Spinal cord (tissue), 10 donors: ENCODE measurements around the gene RRP12. TPM values are rescaled to one million over a fixed set of nuclear protein-coding genes. Genes with fewer than 3 reads are reported as not detected.

ENCODE experiments used
- DNase-seq, 6 donors: peaks; one replicate each; pipeline versions ENCODE4 v3.0.0 to v3.0.0-alpha.2; 2013 to 2015; ENCODE audit warnings: low spot score in 6 of 6, low read depth in 4 of 6
- H3K27ac ChIP-seq: one replicate; pipeline ENCODE4 v1.5.1; 2013; ENCODE audit warnings: low read depth, low read length, control low read depth
- H3K27me3 ChIP-seq: one replicate; pipeline ENCODE4 v1.6.1; 2013; ENCODE audit warnings: low read length; ENCODE audit not compliant: control insufficient read depth, insufficient read depth
- H3K36me3 ChIP-seq: one replicate; pipeline ENCODE4 v1.6.1; 2013; ENCODE audit warnings: low read length; ENCODE audit not compliant: control insufficient read depth, insufficient read depth
- H3K4me1 ChIP-seq: one replicate; pipeline ENCODE4 v1.6.1; 2013; ENCODE audit warnings: low read length; ENCODE audit not compliant: control insufficient read depth, insufficient read depth
- H3K4me3 ChIP-seq: one replicate; pipeline ENCODE4 v1.5.1; 2013; ENCODE audit warnings: low read depth, low read length, control low read depth
- H3K9me3 ChIP-seq: one replicate; pipeline ENCODE4 v1.6.1; 2013; ENCODE audit warnings: low read length; ENCODE audit not compliant: control insufficient read depth, insufficient read depth
- WGBS: methylation state at CpG from one replicate; pipeline ENCODE4 v1.1.5; 2013; ENCODE audit warnings: missing lambda C conversion rate; ENCODE audit not compliant: insufficient coverage; 5-methylcytosine and 5-hydroxymethylcytosine counted together
- polyA plus RNA-seq, 2 donors: library from polyadenylated mRNA; unstranded; fragments of 120-200 nt; gene quantifications; one replicate each; pipeline ENCODE4 v1.2.1, GENCODE V29; 2013; ENCODE audit not compliant: insufficient read length in 2 of 2
- total RNA-seq, 2 donors: library from RNA; depleted of rRNA in 1 of 2; stranded (reverse); fragments of 120-200 nt in 1 of 2; fragments of >200 nt in 1 of 2; gene quantifications; one replicate each; pipeline versions ENCODE4 v1.2.3 to v1.2.4, GENCODE V29; 2013 to 2014
- donor health status: healthy.

RRP12 gene
- total and polyA plus RNA-seq, 4 donors: 9.7 to 28.3 (median 19.4) TPM

DNA sequence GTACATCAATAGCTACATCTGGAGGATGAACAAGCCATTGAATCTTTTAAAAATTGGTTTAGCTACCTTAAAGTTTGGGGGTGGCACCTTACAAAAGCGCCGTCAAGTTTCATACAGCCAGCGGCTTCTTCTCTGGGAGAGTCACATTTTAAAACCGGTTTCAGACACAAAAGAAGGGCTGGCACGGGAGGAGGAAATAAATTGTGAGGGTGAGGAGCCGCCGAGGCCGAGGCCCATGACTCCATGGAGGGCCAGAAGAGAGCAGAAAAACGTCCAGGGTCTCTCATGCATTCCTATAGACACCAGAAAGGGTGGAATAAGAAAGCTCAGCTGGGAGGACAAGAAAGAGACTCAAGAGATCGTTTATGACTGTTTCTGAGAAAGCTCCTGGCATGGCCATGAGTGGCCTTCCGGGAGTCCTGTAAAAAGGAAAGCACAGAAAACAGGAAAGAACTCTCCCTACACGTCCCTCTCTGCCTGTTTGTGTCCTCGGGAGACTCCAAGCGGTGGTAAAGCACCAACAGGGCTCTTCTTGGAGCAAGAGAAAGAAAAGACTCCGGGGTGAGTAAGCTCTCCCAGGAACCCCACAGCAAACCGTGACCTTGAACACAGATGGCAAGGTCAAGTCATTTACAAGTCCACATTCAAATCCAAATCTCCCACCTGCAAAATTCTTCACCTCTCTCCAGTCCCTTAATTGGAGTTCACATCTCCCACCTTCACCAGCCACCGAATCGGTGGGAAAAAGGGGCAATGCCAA, 68.4 kb downstream of the RRP12 start:
- H3K27me3 ChIP-seq: peaks cover 15% of the 10 kb centered on the region
- peak overlapping the region; percentile 58 for H3K4me3 ChIP-seq
- no peaks in the 10 kb centered on the region for H3K9me3 ChIP-seq
- peaks cover 4% of the 10 kb centered on the region for H3K36me3 ChIP-seq
- WGBS: 9% methylated on average over 16 of the region's 18 CpGs
- peak overlapping the region; percentile 48 for H3K27ac ChIP-seq
- H3K4me1 ChIP-seq: peaks cover 31% of the 10 kb centered on the region
- DNase-seq: peak in 4 of 6 donors; percentile 40 to 82 (median 60)

DNA sequence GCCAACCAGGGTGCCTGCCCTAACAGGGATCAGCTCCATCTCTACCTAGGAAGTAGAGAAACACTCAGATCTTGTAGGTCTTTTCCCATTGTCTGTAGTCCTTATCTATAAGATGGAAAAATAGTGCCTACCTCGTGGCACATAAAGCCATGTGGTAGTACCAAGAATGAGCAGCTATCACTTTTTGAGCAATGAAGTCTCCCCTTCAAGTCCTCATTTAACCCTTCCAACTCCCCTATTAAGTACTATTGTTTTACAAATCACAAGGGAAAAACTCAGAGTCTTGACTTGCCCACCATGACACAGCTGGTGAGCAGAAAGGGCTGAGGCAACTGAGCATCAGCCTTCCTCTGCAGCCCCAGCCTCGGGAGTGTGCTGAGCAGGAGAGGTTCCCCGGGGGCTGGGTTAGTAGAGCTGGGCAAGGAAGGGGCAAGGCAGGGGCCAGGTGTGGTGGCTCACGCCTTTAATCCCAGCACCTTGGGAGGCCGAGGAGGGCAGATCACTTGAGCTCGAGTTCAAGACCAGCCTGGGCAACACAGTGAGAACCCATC, 69.9 kb downstream of the RRP12 start:
- H3K27me3 ChIP-seq: peaks cover 10% of the 10 kb centered on the region
- WGBS: 71% methylated on average over 2 of the region's 6 CpGs
- H3K9me3 ChIP-seq: no peaks in the 10 kb centered on the region
- H3K4me1 ChIP-seq: peaks cover 31% of the 10 kb centered on the region
- H3K36me3 ChIP-seq: peaks cover 4% of the 10 kb centered on the region
- no peak overlapping the region for H3K27ac ChIP-seq
- no peak for DNase-seq
- no peak overlapping the region for H3K4me3 ChIP-seq

DNA sequence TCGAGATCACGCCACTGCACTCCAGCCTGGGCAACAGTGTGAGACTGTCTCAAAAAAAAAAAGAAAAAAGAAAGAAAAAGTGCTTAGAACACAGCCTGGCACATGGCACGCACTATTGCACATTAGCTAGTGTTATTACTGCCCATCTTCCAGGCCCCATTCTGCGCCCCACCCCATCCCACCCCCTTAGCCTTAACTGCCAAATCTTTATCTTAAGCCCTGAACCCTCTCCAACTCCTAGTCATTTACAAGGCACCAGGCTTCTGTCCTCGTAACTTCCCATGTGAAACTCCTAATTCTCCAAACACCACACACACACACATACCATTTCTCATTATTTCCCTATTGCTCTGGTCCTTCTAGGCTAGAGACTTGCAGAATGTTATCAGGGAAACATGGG, 71.4 kb downstream of the RRP12 start:
- H3K27ac ChIP-seq: no peak overlapping the region
- peaks cover 23% of the 10 kb centered on the region for H3K4me1 ChIP-seq
- H3K4me3 ChIP-seq: no peak overlapping the region
- no peak for DNase-seq
- peaks cover 4% of the 10 kb centered on the region for H3K36me3 ChIP-seq
- WGBS: 93% methylated on average over 5 of the region's 5 CpGs
- H3K27me3 ChIP-seq: no peaks in the 10 kb centered on the region
- H3K9me3 ChIP-seq: no peaks in the 10 kb centered on the region

DNA sequence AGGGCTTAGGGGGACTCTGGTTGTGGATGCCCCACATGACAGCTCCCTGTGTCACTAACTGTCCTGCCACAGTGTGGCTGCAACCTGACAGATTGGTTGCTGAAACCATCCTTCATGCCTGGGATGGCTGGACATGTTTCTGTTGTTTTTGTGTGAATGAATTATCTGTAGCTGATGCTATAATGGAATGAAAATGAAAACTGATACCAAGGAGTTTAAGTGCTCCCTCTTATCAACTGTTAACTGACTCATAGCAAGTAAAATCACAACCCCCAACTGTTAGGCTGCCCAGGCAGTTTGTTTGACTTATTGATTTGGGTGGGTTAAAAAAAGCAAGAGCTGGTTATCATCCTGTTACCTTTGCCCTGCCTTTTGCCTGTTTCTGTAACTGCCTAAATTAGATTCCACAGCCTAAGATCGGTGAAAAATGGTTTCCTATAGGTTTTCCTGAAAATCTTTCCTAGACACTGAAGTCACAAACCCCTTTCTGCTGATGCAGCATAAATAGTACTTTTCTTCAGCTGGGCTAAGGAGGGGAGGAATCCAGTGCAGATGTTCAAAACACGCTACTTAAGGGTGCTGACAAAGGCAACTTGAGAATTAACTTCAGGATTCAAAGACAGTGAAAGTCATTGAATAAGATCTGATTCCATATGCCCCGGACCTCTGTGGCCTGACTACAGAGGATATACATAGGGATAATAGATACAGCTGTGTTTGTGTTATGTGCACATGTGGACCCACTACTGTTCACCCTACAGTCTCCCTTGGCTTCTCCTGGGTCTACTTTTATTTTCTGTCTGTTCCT, 72.3 kb downstream of the RRP12 start:
- 88% methylated on average over 1 of the region's 3 CpGs for WGBS
- no peak for DNase-seq
- Histone ChIP-seq H3K27me3 (no peaks in the 10 kb centered on the region), H3K4me1 (peaks cover 23% of the 10 kb centered on the region), H3K27ac (no peak overlapping the region), H3K9me3 (no peaks in the 10 kb centered on the region), H3K36me3 (peaks cover 4% of the 10 kb centered on the region), H3K4me3 (no peak overlapping the region)

DNA sequence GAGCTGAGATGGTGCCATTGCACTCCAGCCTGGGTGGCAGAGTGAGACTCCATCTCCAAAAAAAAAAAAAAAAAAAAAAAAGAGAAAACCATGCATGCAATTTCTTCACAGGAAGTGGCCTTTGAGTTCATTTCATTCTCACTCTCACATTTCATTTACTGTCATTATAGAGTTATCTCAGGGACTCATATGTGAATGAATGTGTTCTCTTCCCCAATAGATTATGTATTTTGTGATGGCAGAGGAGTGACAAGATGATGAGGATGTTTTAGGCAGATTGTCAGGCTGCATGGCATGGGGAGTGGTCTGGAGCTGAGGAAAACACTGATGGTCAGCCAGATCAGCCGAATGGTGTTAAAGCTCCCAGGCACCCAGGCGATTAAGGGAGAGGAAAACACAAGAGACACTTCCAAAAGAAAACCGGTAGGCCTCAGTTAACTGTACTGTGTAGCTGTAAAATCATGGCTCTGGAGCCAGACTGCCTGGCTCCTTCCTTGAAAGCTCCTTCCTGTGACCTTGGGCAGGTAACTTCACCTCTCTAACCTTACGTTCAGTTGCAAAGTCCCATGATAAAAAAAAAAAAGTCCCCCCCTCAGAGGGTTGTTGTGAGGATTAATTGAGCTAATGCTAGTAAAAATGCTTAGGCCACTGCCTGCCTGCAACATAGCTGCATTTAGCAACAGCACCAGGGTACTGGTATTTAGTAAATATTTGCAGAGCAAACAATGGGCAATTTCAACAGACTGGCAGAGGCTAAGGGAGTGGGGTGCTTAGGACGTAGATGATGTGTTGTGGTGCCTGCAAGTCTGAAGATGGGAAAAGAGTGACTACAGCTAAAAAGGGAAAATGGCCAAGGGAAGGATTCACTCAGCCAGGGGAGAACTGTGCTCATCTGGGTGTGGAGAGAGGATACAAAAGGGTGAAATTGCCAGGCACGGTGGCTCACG, 73.5 kb downstream of the RRP12 start:
- no peak overlapping the region for H3K4me3 ChIP-seq
- H3K4me1 ChIP-seq: peaks cover 15% of the 10 kb centered on the region
- no peaks in the 10 kb centered on the region for H3K27me3 ChIP-seq
- H3K36me3 ChIP-seq: peaks cover 4% of the 10 kb centered on the region
- DNase-seq: no peak
- H3K9me3 ChIP-seq: no peaks in the 10 kb centered on the region
- WGBS: 73% methylated on average over 6 of the region's 7 CpGs
- H3K27ac ChIP-seq: no peak overlapping the region

DNA sequence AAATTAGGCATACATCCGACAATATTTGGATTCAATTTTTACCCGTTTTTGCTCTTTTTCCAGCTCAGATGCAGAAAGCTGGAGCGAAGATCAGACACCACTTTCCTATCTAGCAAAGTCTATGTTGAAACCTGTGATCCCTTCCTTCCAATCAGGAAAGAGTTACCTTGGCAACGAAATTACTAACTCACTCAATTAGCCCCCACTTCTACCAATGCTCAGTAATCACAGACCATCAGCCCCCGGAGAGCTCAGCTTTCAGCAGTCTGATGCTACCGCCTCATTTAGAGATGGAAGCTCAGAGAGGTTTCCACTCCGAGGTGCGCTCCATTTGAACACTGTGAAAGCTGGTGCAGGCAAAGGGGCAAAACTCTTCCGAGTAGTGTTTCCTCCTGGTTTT, 75.4 kb downstream of the RRP12 start:
- Histone ChIP-seq H3K4me1 (peaks cover 13% of the 10 kb centered on the region), H3K27ac (no peak overlapping the region), H3K27me3 (peaks cover 2% of the 10 kb centered on the region), H3K9me3 (no peaks in the 10 kb centered on the region), H3K4me3 (no peak overlapping the region), H3K36me3 (peaks cover 2% of the 10 kb centered on the region)
- WGBS: 46% methylated on average over 6 of the region's 9 CpGs
- peak in 4 of 6 donors; percentile 25 to 95 (median 36) for DNase-seq

DNA sequence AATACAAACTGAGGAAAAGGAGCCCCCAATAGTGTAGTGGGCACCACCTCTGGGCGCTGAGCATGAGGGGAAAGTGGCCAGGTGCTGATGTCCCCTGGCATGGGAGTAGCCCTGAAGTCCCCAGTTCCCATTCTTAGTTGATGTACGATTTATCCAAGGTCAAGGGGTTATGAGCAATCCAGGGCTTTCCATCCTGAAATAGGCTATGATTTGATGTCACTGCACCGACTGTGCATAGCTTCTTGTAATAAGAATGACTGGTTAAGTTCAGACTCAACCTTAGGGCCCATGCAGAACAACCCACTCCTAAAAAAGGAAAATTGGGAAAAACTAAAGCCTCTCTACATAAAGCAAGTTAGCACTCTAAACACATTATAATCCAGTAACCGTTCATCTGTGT, 77.6 kb downstream of the RRP12 start:
- 89% methylated on average over 1 of the region's 4 CpGs for WGBS
- no peak for DNase-seq
- H3K27ac ChIP-seq: no peak overlapping the region
- peaks cover 25% of the 10 kb centered on the region for H3K4me1 ChIP-seq
- H3K36me3 ChIP-seq: no peaks in the 10 kb centered on the region
- peaks cover 2% of the 10 kb centered on the region for H3K27me3 ChIP-seq
- no peak overlapping the region for H3K4me3 ChIP-seq
- no peaks in the 10 kb centered on the region for H3K9me3 ChIP-seq

DNA sequence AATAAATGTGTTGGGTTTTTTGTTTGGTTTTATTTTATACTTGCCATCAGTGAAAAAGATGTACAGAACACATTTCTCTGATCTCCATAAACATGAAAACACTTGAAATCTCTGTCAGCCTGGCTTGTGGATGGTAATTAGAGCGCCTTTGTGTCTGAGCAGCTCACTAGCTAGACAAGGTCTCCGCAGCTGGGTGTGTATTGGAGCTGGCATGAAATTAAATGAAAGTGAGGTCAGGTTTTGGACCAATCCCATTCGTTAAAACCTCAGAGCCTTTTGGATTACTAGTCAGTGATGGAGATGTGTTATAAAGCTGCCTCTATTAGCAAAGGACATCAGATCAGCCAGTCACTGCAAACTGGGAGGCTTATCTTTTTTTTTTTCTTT, 79.3 kb downstream of the RRP12 start:
- Histone ChIP-seq H3K4me3 (peak overlapping the region; percentile 49), H3K9me3 (no peaks in the 10 kb centered on the region), H3K27me3 (peaks cover 2% of the 10 kb centered on the region), H3K4me1 (peaks cover 29% of the 10 kb centered on the region), H3K27ac (peak overlapping the region; percentile 43), H3K36me3 (no peaks in the 10 kb centered on the region)
- 46% methylated on average over 3 of the region's 3 CpGs for WGBS
- DNase-seq: peak in 4 of 6 donors; percentile 33 to 92 (median 54)
